Gastrocnemius medialis (tissue), 4 donors: ENCODE results near the gene MTURN. TPM values are rescaled to one million over a fixed set of nuclear protein-coding genes. Genes with fewer than 3 reads are reported as not detected.
A peak's percentile ranks its signal among the peaks of the same experiment; 100 is the strongest.

Source experiments
- ATAC-seq, 2 donors: fragments of 150-250 bp; one replicate each; pipeline ENCODE4 v1.9.1; 2016
- DNase-seq, 2 donors: peaks; one replicate each; pipeline ENCODE4 v3.0.0-alpha.2; 2019
- H3K27ac ChIP-seq, 4 donors: fragments of 200-600 bp; sonication (generic); 1 replicate in 1 of 4; 2 replicates in 3 of 4; pipeline ENCODE4 v1.5.1; 2016 to 2018; ENCODE audit warnings: mild to moderate bottlenecking in 2 of 4, moderate library complexity in 1 of 4
- H3K27me3 ChIP-seq, 3 donors: fragments of 200-600 bp; sonication (generic) in 2 of 3; 1 replicate in 1 of 3; 2 replicates in 2 of 3; pipeline versions ENCODE4 v1.5.1 to v1.6.0; 2016 to 2019; ENCODE audit warnings: mild to moderate bottlenecking in 1 of 3, moderate library complexity in 1 of 3
- H3K36me3 ChIP-seq, 2 donors: fragments of 200-600 bp; sonication (generic) in 1 of 2; one replicate each; pipeline ENCODE4 v1.5.1; 2017 to 2018
- H3K4me1 ChIP-seq, 2 donors: fragments of 200-600 bp; sonication (generic) in 1 of 2; one replicate each; pipeline ENCODE4 v1.5.1; 2016 to 2017; ENCODE audit warnings: mild to moderate bottlenecking in 2 of 2
- H3K4me3 ChIP-seq, 4 donors: fragments of 200-600 bp; sonication (generic) in 3 of 4; 1 replicate in 1 of 4; 2 replicates in 3 of 4; pipeline ENCODE4 v1.5.1; 2016 to 2019; ENCODE audit warnings: mild to moderate bottlenecking in 2 of 4
- H3K9me3 ChIP-seq, 3 donors: fragments of 200-600 bp; sonication (generic) in 2 of 3; 1 replicate in 1 of 3; 2 replicates in 2 of 3; pipeline ENCODE4 v1.5.1; 2016 to 2019
- POLR2A ChIP-seq, 2 donors: fragments of 450-650 bp; IDR thresholded peaks; one replicate each; pipeline ENCODE4 v1.6.1; 2017; ENCODE audit warnings: antibody characterized with exemption in 2 of 2, mild to moderate bottlenecking in 2 of 2, moderate library complexity in 2 of 2
- in situ Hi-C, 4 donors: fragments of 200-750 bp; cut with MboI; loops; one replicate each; pipeline versions ENCODE4 v1.15.0 to v1.8.0; 2017; ENCODE audit warnings: low sequenced_read_pairs in 4 of 4
- intact Hi-C: fragments of 100-400 bp; cut with DNase I; formaldehyde crosslinking; loops from one replicate; pipeline ENCODE4 v1.15.1; 2023; ENCODE audit warnings: low total_unique reads
- total RNA-seq, 4 donors: library from RNA; depleted of rRNA; stranded (reverse); fragments of >200 nt; gene quantifications; one replicate each; pipeline versions ENCODE4 v1.1.0 to v1.2.3, GENCODE V29; 2016
- TF ChIP-seq, protein P1 (sequence below), 5 experiments: fragments of 450-650 bp in 3 of 5; fragments of 200-600 bp in 2 of 5; sonication (generic) in 2 of 5; IDR thresholded peaks in 4 of 5; conservative IDR thresholded peaks in 1 of 5; 1 replicate in 4 of 5; 2 replicates in 1 of 5; pipeline ENCODE4 v1.5.1; 2016 to 2019; ENCODE audit warnings: antibody characterized with exemption in 5 of 5, mild to moderate bottlenecking in 3 of 5, moderate library complexity in 3 of 5

MTURN gene
- total RNA-seq, 4 donors from 2014 or later: 32.9 to 81.9 (median 44.7) TPM

DNA sequence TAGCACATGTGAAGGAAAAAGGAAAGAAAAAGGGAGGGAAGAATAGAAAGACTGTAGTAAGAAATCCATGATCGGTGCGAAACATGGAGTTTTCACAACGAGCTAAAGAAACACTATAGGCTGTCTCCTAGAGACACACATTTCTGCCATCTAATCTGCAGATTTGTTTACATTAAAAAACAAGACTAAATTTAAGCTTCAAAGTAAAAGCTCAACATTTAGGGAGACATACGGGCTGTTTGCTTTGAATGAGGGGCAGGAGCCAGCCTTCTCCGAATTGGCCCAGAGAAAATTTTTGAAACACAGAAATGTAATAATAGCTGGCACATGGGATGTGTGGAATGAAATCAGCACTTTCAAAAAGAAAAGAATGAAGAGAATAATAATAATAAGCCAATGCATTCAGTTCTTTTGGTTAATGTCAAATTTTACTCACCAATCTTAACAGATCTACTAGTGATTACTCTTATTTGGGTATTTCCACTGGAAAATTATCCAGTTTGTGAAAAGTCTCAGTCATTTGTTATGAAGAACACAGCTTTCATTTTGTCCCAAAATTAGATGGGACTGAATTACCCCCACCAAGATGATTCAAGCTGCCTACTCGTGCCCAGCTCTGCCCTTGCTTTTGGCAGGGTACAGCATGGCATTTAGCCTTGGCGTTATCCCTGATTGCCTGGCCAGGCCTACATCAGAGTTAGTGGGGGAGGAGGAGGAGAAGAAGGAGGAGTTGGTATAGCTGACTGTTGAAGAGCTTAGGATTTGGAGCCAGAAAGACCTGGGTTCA, 47.1 kb downstream of the MTURN start:
- DNase-seq (peak; percentile 50 to 83), ATAC-seq (peak; percentile 69 to 75)
- Histone ChIP-seq H3K4me1 (peaks cover 40 to 68% of the 10 kb centered on the region in 2 donors), H3K4me3 (no peak overlapping the region), H3K27me3 (no peaks in the 10 kb centered on the region), H3K36me3 (no peaks in the 10 kb centered on the region), H3K27ac (peak overlapping the region; percentile 86 to 92 (median 90)), H3K9me3 (no peaks in the 10 kb centered on the region)
- intact Hi-C loops (no loop called here), in situ Hi-C loops (no loop called here)
- TF ChIP-seq, protein P1, sequence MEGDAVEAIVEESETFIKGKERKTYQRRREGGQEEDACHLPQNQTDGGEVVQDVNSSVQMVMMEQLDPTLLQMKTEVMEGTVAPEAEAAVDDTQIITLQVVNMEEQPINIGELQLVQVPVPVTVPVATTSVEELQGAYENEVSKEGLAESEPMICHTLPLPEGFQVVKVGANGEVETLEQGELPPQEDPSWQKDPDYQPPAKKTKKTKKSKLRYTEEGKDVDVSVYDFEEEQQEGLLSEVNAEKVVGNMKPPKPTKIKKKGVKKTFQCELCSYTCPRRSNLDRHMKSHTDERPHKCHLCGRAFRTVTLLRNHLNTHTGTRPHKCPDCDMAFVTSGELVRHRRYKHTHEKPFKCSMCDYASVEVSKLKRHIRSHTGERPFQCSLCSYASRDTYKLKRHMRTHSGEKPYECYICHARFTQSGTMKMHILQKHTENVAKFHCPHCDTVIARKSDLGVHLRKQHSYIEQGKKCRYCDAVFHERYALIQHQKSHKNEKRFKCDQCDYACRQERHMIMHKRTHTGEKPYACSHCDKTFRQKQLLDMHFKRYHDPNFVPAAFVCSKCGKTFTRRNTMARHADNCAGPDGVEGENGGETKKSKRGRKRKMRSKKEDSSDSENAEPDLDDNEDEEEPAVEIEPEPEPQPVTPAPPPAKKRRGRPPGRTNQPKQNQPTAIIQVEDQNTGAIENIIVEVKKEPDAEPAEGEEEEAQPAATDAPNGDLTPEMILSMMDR (IDR thresholded peaks at IDR 0.05 in 4 of 5, conservative IDR thresholded peaks at IDR 0.05 in 1 of 5): no peak

DNA sequence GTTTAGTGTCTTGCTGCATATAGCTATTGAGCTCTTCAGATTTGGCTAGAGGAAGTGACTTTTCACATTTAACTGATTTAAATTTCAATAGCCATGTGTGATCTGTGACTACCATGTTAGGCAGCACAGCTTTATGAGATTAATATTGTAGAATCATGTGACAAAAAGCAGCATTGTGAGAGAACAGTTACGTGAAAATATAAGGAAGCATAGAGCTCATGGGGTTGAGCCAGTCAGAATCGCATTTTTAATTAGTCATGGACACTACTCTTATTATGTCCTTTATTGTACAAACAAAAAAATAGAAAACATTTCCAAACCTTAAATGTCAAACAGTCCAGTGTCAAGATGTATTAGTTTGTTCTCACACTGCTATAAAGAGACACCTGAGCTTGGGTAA, 48.0 kb downstream of the MTURN start:
- in situ Hi-C loops (no loop called here), intact Hi-C loops (no loop called here)
- H3K4me3 ChIP-seq: no peak overlapping the region
- no peak for ATAC-seq
- H3K36me3 ChIP-seq: no peaks in the 10 kb centered on the region
- H3K9me3 ChIP-seq: no peaks in the 10 kb centered on the region
- peaks cover 35 to 61% of the 10 kb centered on the region in 2 donors for H3K4me1 ChIP-seq
- no peaks in the 10 kb centered on the region for H3K27me3 ChIP-seq
- DNase-seq: no peak
- H3K27ac ChIP-seq: peak overlapping the region; percentile 86 to 92 (median 90)
- TF ChIP-seq POLR2A (IDR thresholded peaks at IDR 0.05): no peak
- TF ChIP-seq, protein P1 (IDR thresholded peaks at IDR 0.05 in 4 of 5, conservative IDR thresholded peaks at IDR 0.05 in 1 of 5): no peak

DNA sequence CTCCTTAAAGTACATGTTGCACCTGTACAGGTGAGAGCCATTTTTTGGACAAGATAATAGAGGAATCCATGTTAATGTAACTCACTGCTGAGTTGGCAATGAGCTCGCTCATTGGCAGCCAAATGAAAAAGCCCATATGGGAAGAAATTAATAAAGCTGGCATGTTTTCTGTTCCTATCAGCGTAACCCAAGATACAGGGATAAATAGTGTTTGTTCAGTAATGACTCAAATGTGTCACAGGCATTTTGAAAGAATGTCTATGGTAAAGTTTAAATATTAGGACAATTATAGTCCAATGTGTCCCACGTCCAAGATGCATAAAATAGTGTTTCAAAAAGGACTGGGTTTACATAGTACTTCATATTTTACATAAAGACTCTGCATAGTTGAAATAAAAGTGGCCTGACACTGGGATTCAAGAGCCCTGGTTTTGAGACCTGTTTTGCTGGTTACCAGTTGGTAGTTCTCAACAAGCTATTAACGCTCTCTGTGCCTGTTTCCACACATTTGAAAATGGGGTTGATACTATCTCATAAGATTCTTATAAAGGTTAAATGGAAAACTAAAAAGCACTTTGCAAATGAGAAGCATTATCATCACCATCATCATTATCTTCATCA, 49.1 kb downstream of the MTURN start:
- H3K36me3 ChIP-seq: no peaks in the 10 kb centered on the region
- no peaks in the 10 kb centered on the region for H3K27me3 ChIP-seq
- H3K4me3 ChIP-seq: no peak overlapping the region
- intact Hi-C loops (loop anchor here (2.0 kb wide), 1 partner anchor 41 kb away; no protein-coding TSS in a partner anchor), in situ Hi-C loops (no loop called here)
- DNase-seq: no peak
- no peak for ATAC-seq
- H3K9me3 ChIP-seq: no peaks in the 10 kb centered on the region
- H3K27ac ChIP-seq: peak overlapping the region; percentile 86 to 92 (median 90)
- peaks cover 31 to 52% of the 10 kb centered on the region in 2 donors for H3K4me1 ChIP-seq
- TF ChIP-seq, protein P1 (IDR thresholded peaks at IDR 0.05 in 4 of 5, conservative IDR thresholded peaks at IDR 0.05 in 1 of 5): no peak
- no peak for TF ChIP-seq POLR2A (IDR thresholded peaks at IDR 0.05)

DNA sequence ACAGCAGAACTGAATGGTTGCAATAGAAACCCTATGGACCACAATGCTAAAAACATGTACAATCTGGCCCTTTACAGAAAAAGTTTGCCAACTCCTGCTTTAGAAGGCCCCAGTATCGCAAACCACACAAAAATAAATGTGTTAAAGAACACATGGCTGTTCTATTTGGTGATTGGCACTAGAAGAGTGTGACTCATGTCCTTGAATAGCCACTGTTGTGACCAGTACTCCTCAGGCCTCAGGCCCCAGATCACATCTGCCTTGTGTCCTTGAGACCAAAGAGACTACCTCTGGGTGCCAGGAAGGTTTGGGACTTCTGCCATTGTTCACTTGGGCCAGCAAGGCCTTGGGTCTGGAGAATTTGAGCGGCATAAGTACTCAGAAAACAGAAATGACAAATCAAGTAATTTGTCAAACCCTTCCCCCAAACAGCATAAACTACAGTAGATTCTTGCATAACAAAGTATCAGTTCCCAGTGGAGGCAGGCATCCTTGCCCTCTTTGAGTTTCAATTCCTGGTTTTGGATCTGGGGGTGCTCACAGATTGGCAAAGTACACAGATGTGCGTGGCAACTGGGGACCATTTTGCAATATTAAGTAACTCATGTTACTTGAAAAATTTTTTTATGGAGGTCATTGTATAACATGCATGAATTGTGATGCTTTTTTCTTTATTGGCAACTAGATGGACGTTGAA, 50.2 kb downstream of the MTURN start:
- Histone ChIP-seq H3K27ac (peak overlapping the region; percentile 86 to 92 (median 90)), H3K36me3 (no peaks in the 10 kb centered on the region), H3K9me3 (no peaks in the 10 kb centered on the region), H3K27me3 (no peaks in the 10 kb centered on the region), H3K4me3 (no peak overlapping the region), H3K4me1 (peaks cover 31 to 47% of the 10 kb centered on the region in 2 donors)
- in situ Hi-C loops: loop anchor here in 1 of 4 donors (5.0 kb wide), 1 partner anchor 42 kb away; no protein-coding TSS in a partner anchor
- TF ChIP-seq POLR2A (IDR thresholded peaks at IDR 0.05): no peak
- TF ChIP-seq, protein P1 (IDR thresholded peaks at IDR 0.05 in 4 of 5, conservative IDR thresholded peaks at IDR 0.05 in 1 of 5): no peak
- peak; percentile 82 to 90 for DNase-seq
- peak; percentile 95 to 96 for ATAC-seq
- intact Hi-C loops: loop anchor here (2.0 kb wide), 1 partner anchor 40 kb away; no protein-coding TSS in a partner anchor
